Renal cortical epithelial cell (primary cell): Measurements from ENCODE around the gene OCA2. TPM values are rescaled to one million over a fixed set of nuclear protein-coding genes. Genes with fewer than 3 reads are reported as not detected.
"Not testable (repeated sequence)": the region's sequence is repeated elsewhere in the genome, so short reads cannot be mapped to it uniquely, and the experiment has no call there.

Experiments used
- DNase-seq: peaks from one replicate; pipeline ENCODE4 v3.0.0-alpha.2; 2011; ENCODE audit warnings: low read depth
- total RNA-seq: library from RNA; depleted of rRNA; stranded (reverse); fragments of >200 nt; gene quantifications from 2 replicates; pipeline ENCODE4 v1.2.3, GENCODE V29; 2014

The OCA2 gene
- total RNA-seq, 1 donor from 2014 or later: 0.40 TPM

- DNase-seq: no peak
Measured at GRCh38 chr15:27770769-27771554, 328.2 kb downstream of the OCA2 start.

- no peak for DNase-seq
Measured at GRCh38 chr15:27770086-27770607, 329.0 kb downstream of the OCA2 start.

- DNase-seq: no peak
Measured at GRCh38 chr15:27769652-27770051, 329.5 kb downstream of the OCA2 start.

GRCh38 chr15:27768732-27769475 is 330.2 kb downstream of the OCA2 start:
- no peak for DNase-seq

- DNase-seq: no peak
Measured at GRCh38 chr15:27767918-27768640, 331.0 kb downstream of the OCA2 start.

- DNase-seq: not testable (repeated sequence)
Measured at GRCh38 chr15:27767430-27767829, 331.7 kb downstream of the OCA2 start.

- DNase-seq: no peak
Measured at GRCh38 chr15:27764339-27764738, 334.8 kb downstream of the OCA2 start.

- DNase-seq: no peak
Measured at GRCh38 chr15:27763514-27763913, 335.6 kb downstream of the OCA2 start.

- no peak for DNase-seq
Measured at GRCh38 chr15:27762471-27762870, 336.6 kb downstream of the OCA2 start.

GRCh38 chr15:27757052-27757451 is 342.1 kb downstream of the OCA2 start:
- no peak for DNase-seq

- DNase-seq: no peak
Measured at GRCh38 chr15:27752691-27753090, 346.4 kb downstream of the OCA2 start.

GRCh38 chr15:27747997-27748396 is 351.1 kb downstream of the OCA2 start:
- no peak for DNase-seq

- DNase-seq: no peak
Measured at GRCh38 chr15:27746401-27746955, 352.6 kb downstream of the OCA2 start.

- no peak for DNase-seq
Measured at GRCh38 chr15:27744641-27745040, 354.5 kb downstream of the OCA2 start.

GRCh38 chr15:27743638-27744037 is 355.5 kb downstream of the OCA2 start:
- DNase-seq: no peak

- no peak for DNase-seq
Measured at GRCh38 chr15:27742751-27743477, 356.2 kb downstream of the OCA2 start.

GRCh38 chr15:27741226-27741860 is 357.8 kb downstream of the OCA2 start:
- no peak for DNase-seq

GRCh38 chr15:27734785-27735495 is 364.2 kb downstream of the OCA2 start:
- DNase-seq: no peak

- no peak for DNase-seq
Measured at GRCh38 chr15:27731776-27732175, 367.3 kb downstream of the OCA2 start.

- no peak for DNase-seq
Measured at GRCh38 chr15:27730868-27731267, 368.2 kb downstream of the OCA2 start.
